Small intestine (tissue), 16 donors: ENCODE results near the gene ZFYVE1. TPM values are rescaled to one million over a fixed set of nuclear protein-coding genes. Genes with fewer than 3 reads are reported as not detected.

Experiments
- DNase-seq, 2 donors: peaks; one replicate each; pipeline versions ENCODE4 v3.0.0 to v3.0.0-alpha.2; 2013
- FAIRE-seq: peaks from 2 replicates; lab custom pipeline; 2012; peaks lifted over from hg19 to GRCh38; lab: Jason Lieb, UNC
- H3K27ac ChIP-seq, 3 donors: one replicate each; pipeline ENCODE4 v1.5.1; 2013; ENCODE audit warnings: low read length in 2 of 3, mild to moderate bottlenecking in 2 of 3, control low read depth in 1 of 3, inconsistent platforms in 1 of 3, low read depth in 1 of 3, moderate library complexity in 1 of 3
- H3K27me3 ChIP-seq, 3 donors: one replicate each; pipeline ENCODE4 v1.6.1; 2013; ENCODE audit warnings: low read length in 3 of 3, inconsistent platforms in 1 of 3; ENCODE audit not compliant: control insufficient read depth in 3 of 3, insufficient read depth in 3 of 3
- H3K36me3 ChIP-seq, 3 donors: one replicate each; pipeline ENCODE4 v1.6.1; 2013; ENCODE audit warnings: low read length in 3 of 3, inconsistent platforms in 1 of 3, low read depth in 1 of 3, mild to moderate bottlenecking in 1 of 3, moderate library complexity in 1 of 3; ENCODE audit not compliant: control insufficient read depth in 3 of 3, insufficient read depth in 2 of 3
- H3K4me1 ChIP-seq, 3 donors: one replicate each; pipeline ENCODE4 v1.6.1; 2013; ENCODE audit warnings: low read length in 2 of 3, inconsistent platforms in 1 of 3, low read depth in 1 of 3, mild to moderate bottlenecking in 1 of 3, moderate library complexity in 1 of 3; ENCODE audit not compliant: control insufficient read depth in 3 of 3, insufficient read depth in 2 of 3
- H3K4me3 ChIP-seq, 3 donors: one replicate each; pipeline ENCODE4 v1.5.1; 2013; ENCODE audit warnings: low read length in 3 of 3, control low read depth in 1 of 3, inconsistent platforms in 1 of 3, low read depth in 1 of 3, mild to moderate bottlenecking in 1 of 3, moderate library complexity in 1 of 3
- H3K9me3 ChIP-seq, 2 donors: one replicate each; pipeline ENCODE4 v1.6.1; 2013; ENCODE audit warnings: low read depth in 1 of 2, low read length in 1 of 2; ENCODE audit not compliant: control insufficient read depth in 2 of 2, insufficient read depth in 1 of 2
- WGBS, 3 donors: extraction: QIAGEN DNeasy Blood & Tissue Kit; methylation state at CpG; one replicate each; pipeline ENCODE4 v1.1.7; 2013; 5-methylcytosine and 5-hydroxymethylcytosine counted together
- long read RNA-seq, 10 donors: transcript quantifications; one replicate each; lab custom pipeline, GENCODE V29; 2026
- polyA plus RNA-seq, 4 donors: library from polyadenylated mRNA; stranded (reverse) in 3 of 4; unstranded in 1 of 4; fragments of 200-250 nt in 3 of 4; fragments of 120-200 nt in 1 of 4; gene quantifications; one replicate each; pipeline versions ENCODE4 v1.2.1 to v1.2.3, GENCODE V29; 2013
- donor health status: healthy with polysubstance abuse.
- donor health status: control.
- donor health status: control.
- donor health status: Bipolar disorder and iron deficiency.
- donor health status: healthy.

The ZFYVE1 gene, protein sequence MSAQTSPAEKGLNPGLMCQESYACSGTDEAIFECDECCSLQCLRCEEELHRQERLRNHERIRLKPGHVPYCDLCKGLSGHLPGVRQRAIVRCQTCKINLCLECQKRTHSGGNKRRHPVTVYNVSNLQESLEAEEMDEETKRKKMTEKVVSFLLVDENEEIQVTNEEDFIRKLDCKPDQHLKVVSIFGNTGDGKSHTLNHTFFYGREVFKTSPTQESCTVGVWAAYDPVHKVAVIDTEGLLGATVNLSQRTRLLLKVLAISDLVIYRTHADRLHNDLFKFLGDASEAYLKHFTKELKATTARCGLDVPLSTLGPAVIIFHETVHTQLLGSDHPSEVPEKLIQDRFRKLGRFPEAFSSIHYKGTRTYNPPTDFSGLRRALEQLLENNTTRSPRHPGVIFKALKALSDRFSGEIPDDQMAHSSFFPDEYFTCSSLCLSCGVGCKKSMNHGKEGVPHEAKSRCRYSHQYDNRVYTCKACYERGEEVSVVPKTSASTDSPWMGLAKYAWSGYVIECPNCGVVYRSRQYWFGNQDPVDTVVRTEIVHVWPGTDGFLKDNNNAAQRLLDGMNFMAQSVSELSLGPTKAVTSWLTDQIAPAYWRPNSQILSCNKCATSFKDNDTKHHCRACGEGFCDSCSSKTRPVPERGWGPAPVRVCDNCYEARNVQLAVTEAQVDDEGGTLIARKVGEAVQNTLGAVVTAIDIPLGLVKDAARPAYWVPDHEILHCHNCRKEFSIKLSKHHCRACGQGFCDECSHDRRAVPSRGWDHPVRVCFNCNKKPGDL
- 10 to 100 TPM in 3 of 4 donors, 1 to 10 TPM in 1; 6.4 to 15.4 (median 10.3) TPM for polyA plus RNA-seq
- long read RNA-seq, donor 1, result 0 reads
- long read RNA-seq, donor 2, result 0 reads
- long read RNA-seq, donor 3, full-length matches to known transcripts, result 1 of 55 reads
- long read RNA-seq, donor 3, partial matches to known transcripts, result 54 of 55 reads
- long read RNA-seq, donor 3, other reads (novel, unspliced or antisense), result 0 of 55 reads
- long read RNA-seq, donor 4, result 0 reads
- long read RNA-seq, donor 5, result 0 reads
- long read RNA-seq, donor 6, full-length matches to known transcripts, result 1 of 213 reads
- long read RNA-seq, donor 6, partial matches to known transcripts, result 194 of 213 reads
- long read RNA-seq, donor 6, other reads (novel, unspliced or antisense), result 18 of 213 reads
- long read RNA-seq, donor 7, result 0 reads
- long read RNA-seq, donor 8, partial matches to known transcripts, result 13 of 20 reads
- long read RNA-seq, donor 8, other reads (novel, unspliced or antisense), result 7 of 20 reads
- long read RNA-seq, donor 9, result 0 reads
- long read RNA-seq, donor 10, full-length matches to known transcripts, result 1 of 8 reads
- long read RNA-seq, donor 10, partial matches to known transcripts, result 7 of 8 reads
- long read RNA-seq, donor 10, other reads (novel, unspliced or antisense), result 0 of 8 reads

- FAIRE-seq, result peak; percentile 33
- DNase-seq, result peak; percentile 99
Measured at GRCh38 chr14:73026845-73027542, at the start of gene ZFYVE1. TSS of gene ZFYVE1 (minus strand) at chr14:73027106. CDS start at chr14:73024508, 2,598 bp downstream.

DNA sequence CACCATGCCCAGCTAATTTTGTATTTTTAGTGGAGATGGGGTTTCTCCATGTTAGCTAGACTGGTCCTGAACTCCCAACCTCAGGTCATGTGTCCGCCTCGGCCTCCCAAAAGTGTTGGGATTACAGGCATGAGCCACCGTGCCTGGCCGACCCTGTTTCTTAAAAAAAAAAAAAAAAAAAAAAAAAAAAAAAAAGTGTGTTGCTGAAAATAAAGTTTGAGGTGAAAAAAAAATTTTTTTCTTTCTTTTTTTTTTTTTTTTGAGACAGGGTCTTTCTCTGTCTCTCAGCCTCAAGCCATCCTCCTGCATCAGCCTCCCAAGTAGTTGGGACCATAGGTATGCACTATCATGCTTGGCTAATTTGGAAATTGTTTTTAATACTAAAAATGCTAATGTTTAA, 42.7 kb upstream of the ZFYVE1 start:
- Histone ChIP-seq H3K36me3 (peaks cover 3 to 58% (median 9%) of the 10 kb centered on the region in 3 donors), H3K4me1 (no peaks in the 10 kb centered on the region), H3K4me3 (no peak overlapping the region), H3K9me3 (no peaks in the 10 kb centered on the region), H3K27ac (no peak overlapping the region), H3K27me3 (no peaks in the 10 kb centered on the region)
- 92 to 97% (median 94%) methylated on average over 4 of the region's 4 CpGs for WGBS, 3 donors
- FAIRE-seq (no peak), DNase-seq (no peak)

More at GRCh38 chr14:73026845-73027542, at the start of gene ZFYVE1:
- Histone ChIP-seq H3K36me3 (peaks cover 0 to 14% (median 9%) of the 10 kb centered on the region in 3 donors), H3K4me3 (peak within 1 kb of the TSS; percentile 70 to 83 (median 77)), H3K9me3 (no peaks in the 10 kb centered on the region), H3K4me1 (peaks cover 0 to 4% (median 0%) of the 10 kb centered on the region in 3 donors), H3K27me3 (no peaks in the 10 kb centered on the region), H3K27ac (peak within 1 kb of the TSS; percentile 72 to 77 (median 72))
- WGBS, 3 donors, result 0 to 1% (median 1%) methylated on average over 26 to 42 of the region's 42 CpGs

- WGBS, 3 donors, result 0 to 1% (median 0%) methylated on average over 25 to 27 of the region's 27 CpGs
- H3K27me3 ChIP-seq, result no peaks in the 10 kb centered on the region
- peak overlapping the region; percentile 64 to 95 (median 91) for H3K27ac ChIP-seq
- no peaks in the 10 kb centered on the region for H3K9me3 ChIP-seq
- peaks cover 0 to 5% (median 4%) of the 10 kb centered on the region in 3 donors for H3K4me1 ChIP-seq
- peaks cover 0 to 16% (median 0%) of the 10 kb centered on the region in 3 donors for H3K36me3 ChIP-seq
- H3K4me3 ChIP-seq, result peak overlapping the region; percentile 73 to 97 (median 77)
- FAIRE-seq (no peak), DNase-seq (peak in 1 of 2 donors; percentile 10)
Measured at GRCh38 chr14:73058922-73059673, 32.2 kb upstream of the ZFYVE1 start.

- peaks cover 0 to 16% (median 0%) of the 10 kb centered on the region in 3 donors for H3K36me3 ChIP-seq
- 0% methylated on average over 55 to 57 of the region's 57 CpGs for WGBS, 3 donors
- no peaks in the 10 kb centered on the region for H3K27me3 ChIP-seq
- H3K4me1 ChIP-seq, result peaks cover 0 to 5% (median 4%) of the 10 kb centered on the region in 3 donors
- peak within 1 kb of the TSS; percentile 73 to 97 (median 77) for H3K4me3 ChIP-seq
- FAIRE-seq (no peak), DNase-seq (peak; percentile 99)
- H3K27ac ChIP-seq, result peak within 1 kb of the TSS; percentile 91 to 96 (median 95)
- no peaks in the 10 kb centered on the region for H3K9me3 ChIP-seq
Measured at GRCh38 chr14:73058224-73058921, 31.5 kb upstream of the ZFYVE1 start, which contains the start of gene RBM25. TSS of gene RBM25 (plus strand) at chr14:73058534. CDS start at chr14:73071642, 13,108 bp downstream.

DNA sequence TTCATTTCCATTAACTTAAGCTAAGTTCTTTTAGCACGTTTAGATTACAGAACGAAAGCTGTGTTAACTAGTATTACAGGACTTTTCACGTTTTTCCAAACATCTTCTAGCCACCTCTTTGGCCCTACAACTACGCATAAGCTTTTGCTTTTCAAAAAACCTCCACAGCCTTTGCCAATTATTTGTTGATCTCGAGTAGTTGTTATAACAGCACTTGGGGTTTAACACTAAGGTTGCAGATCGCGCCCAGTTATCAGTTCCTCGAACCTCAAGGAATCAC, 31.0 kb upstream of the ZFYVE1 start:
- Histone ChIP-seq H3K9me3 (no peaks in the 10 kb centered on the region), H3K4me3 (peak overlapping the region; percentile 7 to 97 (median 53)), H3K27ac (peak overlapping the region; percentile 91 to 96 (median 95)), H3K4me1 (peaks cover 0 to 5% (median 4%) of the 10 kb centered on the region in 3 donors), H3K36me3 (peaks cover 0 to 13% (median 0%) of the 10 kb centered on the region in 3 donors), H3K27me3 (no peaks in the 10 kb centered on the region)
- DNase-seq (no peak), FAIRE-seq (no peak)
- 2 to 6% (median 3%) methylated on average over 8 of the region's 8 CpGs for WGBS, 3 donors

DNA sequence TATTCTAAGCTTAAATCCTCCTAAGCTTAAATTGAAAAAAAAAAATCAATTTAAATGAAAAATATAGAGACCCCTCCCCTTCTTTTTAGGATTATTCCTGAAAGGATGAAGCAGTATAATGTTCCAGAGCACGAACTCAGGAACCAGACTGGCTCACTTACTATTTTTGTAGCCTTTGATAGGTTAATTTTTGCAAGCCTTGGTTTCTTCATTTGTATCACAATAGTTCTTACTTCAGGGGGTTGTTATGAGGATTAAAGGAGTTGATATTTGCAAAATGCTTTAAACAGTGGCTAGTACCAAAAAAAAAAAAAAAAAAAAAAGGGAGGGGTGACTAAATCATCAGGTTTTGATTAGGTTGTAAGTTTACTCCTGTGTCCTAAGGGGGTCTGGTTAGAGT, 28.3 kb upstream of the ZFYVE1 start:
- WGBS, 3 donors, result 84 to 92% (median 86%) methylated on average over 1 of the region's 1 CpG

More for the DNA sequence above, 28.3 kb upstream of the ZFYVE1 start:
- no peak overlapping the region for H3K27ac ChIP-seq
- no peaks in the 10 kb centered on the region for H3K9me3 ChIP-seq
- DNase-seq (no peak), FAIRE-seq (no peak)
- no peaks in the 10 kb centered on the region for H3K27me3 ChIP-seq
- H3K4me3 ChIP-seq, result no peak overlapping the region
- peaks cover 0 to 3% (median 0%) of the 10 kb centered on the region in 3 donors for H3K36me3 ChIP-seq
- H3K4me1 ChIP-seq, result peaks cover 0 to 5% (median 4%) of the 10 kb centered on the region in 3 donors
